PC-3 (cell line): Measurements from ENCODE around the gene C19orf12.

Experiments
- EZH2 ChIP-seq: fragments of 300-600 bp; sonication (generic); IDR thresholded peaks from one replicate; pipeline ENCODE4 v1.6.1; 2017; ENCODE audit warnings: antibody characterized with exemption, mild to moderate bottlenecking, low read length; ENCODE audit not compliant: unreplicated experiment
- EZH2phosphoT487 ChIP-seq: fragments of 300-600 bp; sonication (generic); IDR thresholded peaks from 2 replicates; pipeline ENCODE4 v1.6.1; 2018; ENCODE audit warnings: mild to moderate bottlenecking, antibody characterized with exemption, low read length, borderline replicate concordance
- TF ChIP-seq, protein P1 (sequence below): fragments of 300-600 bp; sonication (generic); conservative IDR thresholded peaks from 2 replicates; pipeline ENCODE4 v1.5.1; 2017; ENCODE audit warnings: antibody characterized with exemption, low read depth, mild to moderate bottlenecking, low read length

- TF ChIP-seq, protein P1, sequence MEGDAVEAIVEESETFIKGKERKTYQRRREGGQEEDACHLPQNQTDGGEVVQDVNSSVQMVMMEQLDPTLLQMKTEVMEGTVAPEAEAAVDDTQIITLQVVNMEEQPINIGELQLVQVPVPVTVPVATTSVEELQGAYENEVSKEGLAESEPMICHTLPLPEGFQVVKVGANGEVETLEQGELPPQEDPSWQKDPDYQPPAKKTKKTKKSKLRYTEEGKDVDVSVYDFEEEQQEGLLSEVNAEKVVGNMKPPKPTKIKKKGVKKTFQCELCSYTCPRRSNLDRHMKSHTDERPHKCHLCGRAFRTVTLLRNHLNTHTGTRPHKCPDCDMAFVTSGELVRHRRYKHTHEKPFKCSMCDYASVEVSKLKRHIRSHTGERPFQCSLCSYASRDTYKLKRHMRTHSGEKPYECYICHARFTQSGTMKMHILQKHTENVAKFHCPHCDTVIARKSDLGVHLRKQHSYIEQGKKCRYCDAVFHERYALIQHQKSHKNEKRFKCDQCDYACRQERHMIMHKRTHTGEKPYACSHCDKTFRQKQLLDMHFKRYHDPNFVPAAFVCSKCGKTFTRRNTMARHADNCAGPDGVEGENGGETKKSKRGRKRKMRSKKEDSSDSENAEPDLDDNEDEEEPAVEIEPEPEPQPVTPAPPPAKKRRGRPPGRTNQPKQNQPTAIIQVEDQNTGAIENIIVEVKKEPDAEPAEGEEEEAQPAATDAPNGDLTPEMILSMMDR = no peak
- TF ChIP-seq EZH2 (no peak), EZH2phosphoT487 (no peak)
Measured at GRCh38 chr19:29697523-29698261, 17.4 kb downstream of the C19orf12 start.
